OCI-LY1 (cell line): ENCODE measurements around the gene ALKBH2.

Experiments
- H2AFZ ChIP-seq: fragments of 200-600 bp; sonication (generic), shearing (Covaris generic); 2 replicates; pipeline ENCODE4 v1.6.0; 2014; ENCODE audit warnings: antibody characterized with exemption, mild to moderate bottlenecking, low read length
- H3F3A ChIP-seq: fragments of 200-600 bp; sonication (generic), shearing (Covaris generic); 2 replicates; pipeline ENCODE4 v1.6.0; 2014; ENCODE audit warnings: mild to moderate bottlenecking, antibody characterized with exemption, low read length, moderate library complexity; ENCODE audit not compliant: insufficient read depth
- H3K27ac ChIP-seq: fragments of 200-600 bp; sonication (generic); 2 replicates; pipeline ENCODE4 v1.5.1; 2014; ENCODE audit warnings: low read length, mixed run types, mild to moderate bottlenecking, low read depth; ENCODE audit not compliant: poor library complexity, severe bottlenecking
- H3K27me3 ChIP-seq: fragments of 200-600 bp; sonication (generic); 2 replicates; pipeline ENCODE4 v1.6.0; 2014; ENCODE audit warnings: antibody characterized with exemption, mild to moderate bottlenecking, low read length, moderate library complexity; ENCODE audit not compliant: insufficient read depth
- H3K36me3 ChIP-seq: fragments of 200-600 bp; sonication (generic); 2 replicates; pipeline ENCODE4 v1.6.1; 2014; ENCODE audit warnings: mild to moderate bottlenecking, antibody characterized with exemption, low read length, moderate library complexity, mixed read lengths; ENCODE audit not compliant: insufficient read depth
- H3K4me1 ChIP-seq: fragments of 200-600 bp; sonication (generic); 2 replicates; pipeline ENCODE4 v1.5.1; 2014; ENCODE audit warnings: mild to moderate bottlenecking, low read length, moderate library complexity; ENCODE audit not compliant: insufficient read depth, severe bottlenecking
- H3K4me2 ChIP-seq: fragments of 200-600 bp; sonication (generic), shearing (Covaris generic); 2 replicates; pipeline ENCODE4 v1.6.1; 2014; ENCODE audit warnings: low read length
- H3K4me3 ChIP-seq: fragments of 200-600 bp; sonication (generic); 2 replicates; pipeline ENCODE4 v1.5.1; 2014; ENCODE audit warnings: low read length, low read depth, mild to moderate bottlenecking, mixed read lengths; ENCODE audit not compliant: poor library complexity, severe bottlenecking
- H3K79me2 ChIP-seq: fragments of 200-600 bp; shearing (Covaris generic); 2 replicates; pipeline ENCODE4 v1.6.1; 2016; ENCODE audit warnings: mixed run types, low read length, mixed read lengths; ENCODE audit not compliant: insufficient read depth
- H3K9ac ChIP-seq: fragments of 200-600 bp; sonication (generic), shearing (Covaris generic); 2 replicates; pipeline ENCODE4 v1.6.1; 2014; ENCODE audit warnings: mild to moderate bottlenecking, low read length, mixed read lengths
- H3K9me2 ChIP-seq: fragments of 200-600 bp; sonication (generic), shearing (Covaris generic); 2 replicates; pipeline ENCODE4 v1.6.1; 2014; ENCODE audit warnings: low read depth, mild to moderate bottlenecking, low read length, mixed read lengths
- H3K9me3 ChIP-seq: fragments of 200-600 bp; shearing (Covaris generic); 2 replicates; pipeline ENCODE4 v1.6.1; 2014; ENCODE audit warnings: low read length, mixed read lengths
- H4K20me1 ChIP-seq: fragments of 200-600 bp; sonication (generic), shearing (Covaris generic); 2 replicates; pipeline ENCODE4 v1.6.0; 2016; ENCODE audit warnings: mild to moderate bottlenecking, low read length; ENCODE audit not compliant: insufficient read depth
- CTCF ChIP-seq: fragments of 200-600 bp; sonication (generic), shearing (Covaris generic); IDR thresholded peaks from 2 replicates; pipeline ENCODE4 v1.5.1; 2017; ENCODE audit warnings: mild to moderate bottlenecking, antibody characterized with exemption, low read length, moderate library complexity, mixed read lengths
- EZH2 ChIP-seq: fragments of 200-600 bp; sonication (generic), shearing (Covaris generic); IDR thresholded peaks from 2 replicates; pipeline ENCODE4 v1.8.0; 2017; ENCODE audit warnings: borderline replicate concordance, mixed run types, mild to moderate bottlenecking, antibody characterized with exemption, low read length, moderate library complexity, mixed read lengths

ALKBH2 gene

DNA sequence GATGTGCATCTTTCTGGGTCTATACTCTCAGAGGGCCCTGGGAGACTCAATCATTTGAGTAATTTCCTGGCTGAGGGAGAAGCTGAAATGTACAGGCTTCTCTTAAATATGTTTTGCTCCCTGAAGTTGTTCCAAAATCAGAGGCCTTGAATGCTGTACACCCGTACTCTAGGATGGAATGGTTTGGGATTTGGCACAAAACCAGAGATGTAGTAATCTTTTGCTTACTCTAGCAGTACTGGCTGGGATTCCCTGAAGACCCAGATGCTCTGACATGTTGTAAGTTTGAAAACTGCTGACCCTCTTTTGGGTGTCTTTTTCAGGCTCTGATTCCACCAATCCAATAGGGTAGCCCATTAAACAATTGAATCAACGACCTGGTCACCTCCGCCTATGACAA, 33.5 kb upstream of the ALKBH2 start:
- H3K9ac ChIP-seq, result no peak overlapping the region
- no peak overlapping the region for H3K4me3 ChIP-seq
- H2AFZ ChIP-seq, result no peak overlapping the region
- no peaks in the 10 kb centered on the region for H3K9me3 ChIP-seq
- peaks cover 5% of the 10 kb centered on the region for H3K4me1 ChIP-seq
- H3K4me2 ChIP-seq, result no peak overlapping the region
- no peaks in the 10 kb centered on the region for H3K9me2 ChIP-seq
- H3K79me2 ChIP-seq, result no peaks in the 10 kb centered on the region
- no peaks in the 10 kb centered on the region for H3K27me3 ChIP-seq
- no peaks in the 10 kb centered on the region for H4K20me1 ChIP-seq
- TF ChIP-seq EZH2, result no peak
- TF ChIP-seq CTCF, result no peak
- no peaks in the 10 kb centered on the region for H3F3A ChIP-seq
- H3K27ac ChIP-seq, result no peak overlapping the region
- H3K36me3 ChIP-seq, result no peaks in the 10 kb centered on the region

GRCh38 chr12:109125791-109126190, 32.5 kb upstream of the ALKBH2 start:
- TF ChIP-seq EZH2 (no peak), CTCF (no peak)
- Histone ChIP-seq H3K36me3 (no peaks in the 10 kb centered on the region), H3K4me2 (no peak overlapping the region), H3K27ac (no peak overlapping the region), H3K4me1 (no peaks in the 10 kb centered on the region), H3F3A (no peaks in the 10 kb centered on the region), H3K9me2 (no peaks in the 10 kb centered on the region), H3K79me2 (no peaks in the 10 kb centered on the region), H3K27me3 (no peaks in the 10 kb centered on the region), H4K20me1 (no peaks in the 10 kb centered on the region), H3K9ac (no peak overlapping the region), H3K4me3 (no peak overlapping the region), H3K9me3 (no peaks in the 10 kb centered on the region), H2AFZ (no peak overlapping the region)

- H3F3A ChIP-seq, result no peaks in the 10 kb centered on the region
- H4K20me1 ChIP-seq, result no peaks in the 10 kb centered on the region
- H3K27ac ChIP-seq, result no peak overlapping the region
- no peak overlapping the region for H2AFZ ChIP-seq
- H3K9ac ChIP-seq, result no peak overlapping the region
- no peaks in the 10 kb centered on the region for H3K9me2 ChIP-seq
- no peaks in the 10 kb centered on the region for H3K36me3 ChIP-seq
- no peak for TF ChIP-seq EZH2
- no peak for TF ChIP-seq CTCF
- H3K4me3 ChIP-seq, result no peak overlapping the region
- no peaks in the 10 kb centered on the region for H3K4me1 ChIP-seq
- no peak overlapping the region for H3K4me2 ChIP-seq
- H3K9me3 ChIP-seq, result no peaks in the 10 kb centered on the region
- H3K79me2 ChIP-seq, result no peaks in the 10 kb centered on the region
- H3K27me3 ChIP-seq, result no peaks in the 10 kb centered on the region
Measured at GRCh38 chr12:109124878-109125648, 31.8 kb upstream of the ALKBH2 start.
